Measurements from ENCODE around the gene TLK1. TPM values are rescaled to one million over a fixed set of nuclear protein-coding genes. Genes with fewer than 3 reads are reported as not detected.

TLK1 gene
- total and polyA plus RNA-seq, 4 donors, result 7.7 to 19.6 (median 15.6) TPM

GRCh38 chr2:170973225-170973491 lies 187.5 kb downstream of the TLK1 start:
- WGBS, result 4% methylated on average over 12 of the region's 12 CpGs
- no peaks in the 10 kb centered on the region for H3K36me3 ChIP-seq (ENCODE audit: control insufficient read depth in 4 of 4, insufficient read depth in 3 of 4, low read depth in 1 of 4, low read length in 3 of 4)
- no peak for DNase-seq (ENCODE audit: low spot score)
- no peak for TF ChIP-seq SP1 (IDR thresholded peaks at IDR 0.05)
- TF ChIP-seq RXRA (IDR thresholded peaks at IDR 0.05), result peak in 1 of 2 donors; percentile 11
- no peak for TF ChIP-seq TAF1 (conservative IDR thresholded peaks at IDR 0.05)
- peak in 1 of 2 donors; percentile 44 for TF ChIP-seq HNF4A (conservative IDR thresholded peaks at IDR 0.05)
- peak; percentile 15 for TF ChIP-seq ZBTB33 (IDR thresholded peaks at IDR 0.05)
- H3K4me3 ChIP-seq (ENCODE audit: low read depth in 1 of 3, low read length in 3 of 3), result peak overlapping the region in 2 of 3 donors; percentile 35 to 79
- H3K27me3 ChIP-seq (ENCODE audit: control insufficient read depth in 4 of 4, insufficient read depth in 4 of 4, low read length in 3 of 4), result no peaks in the 10 kb centered on the region
- H3K27ac ChIP-seq (ENCODE audit: low read depth in 1 of 2, low read length in 2 of 2), result peak overlapping the region; percentile 60 to 71
- H3K9me3 ChIP-seq (ENCODE audit: control insufficient read depth in 4 of 4, low read length in 3 of 4), result no peaks in the 10 kb centered on the region
- peaks cover 6 to 28% (median 19%) of the 10 kb centered on the region in 4 donors for H3K4me1 ChIP-seq (ENCODE audit: control insufficient read depth in 4 of 4, insufficient read depth in 4 of 4, low read length in 3 of 4)
- H3K9ac ChIP-seq (ENCODE audit: low read depth in 1 of 2, low read length in 2 of 2), result peak overlapping the region; percentile 21 to 75

- DNase-seq (ENCODE audit: low spot score), result no peak
Observed at GRCh38 chr2:170972296-170973224, 188.1 kb downstream of the TLK1 start.

GRCh38 chr2:170971071-170971470 lies 189.6 kb downstream of the TLK1 start:
- H3K9me3 ChIP-seq (ENCODE audit: control insufficient read depth in 4 of 4, low read length in 3 of 4), result no peaks in the 10 kb centered on the region
- peaks cover 0 to 9% (median 4%) of the 10 kb centered on the region in 4 donors for H3K36me3 ChIP-seq (ENCODE audit: control insufficient read depth in 4 of 4, insufficient read depth in 3 of 4, low read depth in 1 of 4, low read length in 3 of 4)
- WGBS, result 93% methylated on average over 3 of the region's 3 CpGs
- no peak overlapping the region for H3K9ac ChIP-seq (ENCODE audit: low read depth in 1 of 2, low read length in 2 of 2)
- no peak for DNase-seq (ENCODE audit: low spot score)
- H3K27me3 ChIP-seq (ENCODE audit: control insufficient read depth in 4 of 4, insufficient read depth in 4 of 4, low read length in 3 of 4), result no peaks in the 10 kb centered on the region
- peaks cover 6 to 41% (median 22%) of the 10 kb centered on the region in 4 donors for H3K4me1 ChIP-seq (ENCODE audit: control insufficient read depth in 4 of 4, insufficient read depth in 4 of 4, low read length in 3 of 4)
- no peak overlapping the region for H3K27ac ChIP-seq (ENCODE audit: low read depth in 1 of 2, low read length in 2 of 2)
- H3K4me3 ChIP-seq (ENCODE audit: low read depth in 1 of 3, low read length in 3 of 3), result no peak overlapping the region
- TF ChIP-seq EGR1 (IDR thresholded peaks at IDR 0.05; ENCODE audit: low read depth in 2 of 2) (no peak), RXRA (IDR thresholded peaks at IDR 0.05) (no peak), TAF1 (conservative IDR thresholded peaks at IDR 0.05) (no peak), FOXA2 (IDR thresholded peaks at IDR 0.05) (no peak), YY1 (IDR thresholded peaks at IDR 0.05) (no peak), JUND (IDR thresholded peaks at IDR 0.05) (no peak), MAX (IDR thresholded peaks at IDR 0.05) (no peak), CTCF (IDR thresholded peaks at IDR 0.05; ENCODE audit: low read depth, low read length, missing input control) (no peak), HNF4A (conservative IDR thresholded peaks at IDR 0.05) (no peak)

More at GRCh38 chr2:170972296-170973224, 188.1 kb downstream of the TLK1 start:
- peaks cover 6 to 33% (median 19%) of the 10 kb centered on the region in 4 donors for H3K4me1 ChIP-seq (ENCODE audit: control insufficient read depth in 4 of 4, insufficient read depth in 4 of 4, low read length in 3 of 4)
- TF ChIP-seq YY1 (IDR thresholded peaks at IDR 0.05) (peak; percentile 37), FOXA1 (IDR thresholded peaks at IDR 0.05) (no peak), EGR1 (IDR thresholded peaks at IDR 0.05; ENCODE audit: low read depth in 2 of 2) (no peak), SP1 (IDR thresholded peaks at IDR 0.05) (no peak), GABPA (IDR thresholded peaks at IDR 0.05 in 1 of 2, conservative IDR thresholded peaks at IDR 0.05 in 1 of 2) (no peak), TAF1 (conservative IDR thresholded peaks at IDR 0.05) (no peak)
- no peaks in the 10 kb centered on the region for H3K36me3 ChIP-seq (ENCODE audit: control insufficient read depth in 4 of 4, insufficient read depth in 3 of 4, low read depth in 1 of 4, low read length in 3 of 4)
- WGBS, result 62% methylated on average over 20 of the region's 20 CpGs
- H3K9ac ChIP-seq (ENCODE audit: low read depth in 1 of 2, low read length in 2 of 2), result peak overlapping the region; percentile 21 to 75
- H3K4me3 ChIP-seq (ENCODE audit: low read depth in 1 of 3, low read length in 3 of 3), result peak overlapping the region in 2 of 3 donors; percentile 35 to 79
- no peaks in the 10 kb centered on the region for H3K27me3 ChIP-seq (ENCODE audit: control insufficient read depth in 4 of 4, insufficient read depth in 4 of 4, low read length in 3 of 4)
- H3K9me3 ChIP-seq (ENCODE audit: control insufficient read depth in 4 of 4, low read length in 3 of 4), result no peaks in the 10 kb centered on the region
- peak overlapping the region; percentile 60 to 71 for H3K27ac ChIP-seq (ENCODE audit: low read depth in 1 of 2, low read length in 2 of 2)
